HG03575 (cell line): ENCODE data around the gene MTHFD1L.
"Not testable (repeated sequence)": the region's sequence is repeated elsewhere in the genome, so short reads cannot be mapped to it uniquely, and the experiment has no call there.

Experiments
- ATAC-seq: cut with Tn5 transposase; IDR thresholded peaks from one replicate; pipeline ENCODE4 v1.9.1; 2021; ENCODE audit not compliant: unreplicated experiment, insufficient number of reproducible peaks, low FRiP score; ENCODE audit errors: extremely low read depth

MTHFD1L gene

GRCh38 chr6:150865406-150866146, at the start of gene MTHFD1L:
TSS of gene MTHFD1L (plus strand) at chr6:150865702. CDS start at chr6:150865823, 121 bp downstream.
- peak; percentile 43 for ATAC-seq

GRCh38 chr6:150816554-150816953, 48.9 kb upstream of the MTHFD1L start:
- not testable (repeated sequence) for ATAC-seq

- ATAC-seq = no peak
Measured at GRCh38 chr6:150822932-150823331, 42.6 kb upstream of the MTHFD1L start.

GRCh38 chr6:150826788-150827187, 38.7 kb upstream of the MTHFD1L start:
- no peak for ATAC-seq

GRCh38 chr6:150828107-150828506, 37.4 kb upstream of the MTHFD1L start:
- ATAC-seq = not testable (repeated sequence)

- no peak for ATAC-seq
Measured at GRCh38 chr6:150830439-150831165, 34.9 kb upstream of the MTHFD1L start.

- no peak for ATAC-seq
Measured at GRCh38 chr6:150831577-150831976, 33.9 kb upstream of the MTHFD1L start.

- no peak for ATAC-seq
Measured at GRCh38 chr6:150835620-150836019, 29.9 kb upstream of the MTHFD1L start.

- no peak for ATAC-seq
Measured at GRCh38 chr6:150840185-150840584, 25.3 kb upstream of the MTHFD1L start.

- ATAC-seq = no peak
Measured at GRCh38 chr6:150841189-150841588, 24.3 kb upstream of the MTHFD1L start.

GRCh38 chr6:150841697-150842096, 23.8 kb upstream of the MTHFD1L start:
- no peak for ATAC-seq

- no peak for ATAC-seq
Measured at GRCh38 chr6:150844371-150844770, 21.1 kb upstream of the MTHFD1L start.

GRCh38 chr6:150846641-150847040, 18.9 kb upstream of the MTHFD1L start:
- ATAC-seq = no peak

- ATAC-seq = no peak
Measured at GRCh38 chr6:150848400-150848799, 17.1 kb upstream of the MTHFD1L start.

- ATAC-seq = not testable (repeated sequence)
Measured at GRCh38 chr6:150854392-150854791, 11.1 kb upstream of the MTHFD1L start.

GRCh38 chr6:150855171-150855570, 10.3 kb upstream of the MTHFD1L start:
- not testable (repeated sequence) for ATAC-seq

GRCh38 chr6:150857062-150857944, 8.2 kb upstream of the MTHFD1L start:
- ATAC-seq = no peak

- ATAC-seq = no peak
Measured at GRCh38 chr6:150857945-150858308, 7.6 kb upstream of the MTHFD1L start.

GRCh38 chr6:150861448-150862168, 3.9 kb upstream of the MTHFD1L start:
- not testable (repeated sequence) for ATAC-seq
